Glutamatergic neuron (in vitro differentiated cells): Measurements from ENCODE around the gene KRTAP9-7. TPM values are rescaled to one million over a fixed set of nuclear protein-coding genes. Genes with fewer than 3 reads are reported as not detected.

Experiments
- DNase-seq: peaks from one replicate; pipeline ENCODE4 v3.0.0; 2022
- H3K27ac Mint-ChIP-seq: one replicate; pipeline ENCODE4 v1.8.0; 2020; ENCODE audit warnings: mild to moderate bottlenecking, mixed read lengths, inconsistent platforms; ENCODE audit not compliant: unreplicated experiment
- H3K27me3 Mint-ChIP-seq: one replicate; pipeline ENCODE4 v1.8.0; 2020; ENCODE audit warnings: mild to moderate bottlenecking, moderate library complexity, mixed read lengths, inconsistent platforms; ENCODE audit not compliant: unreplicated experiment
- H3K36me3 Mint-ChIP-seq: one replicate; pipeline ENCODE4 v1.8.0; 2020; ENCODE audit warnings: mild to moderate bottlenecking, mixed read lengths, inconsistent platforms; ENCODE audit not compliant: unreplicated experiment
- H3K4me1 Mint-ChIP-seq: one replicate; pipeline ENCODE4 v1.8.0; 2020; ENCODE audit warnings: mild to moderate bottlenecking, low read depth, mixed read lengths, inconsistent platforms; ENCODE audit not compliant: unreplicated experiment
- H3K4me3 Mint-ChIP-seq: one replicate; pipeline ENCODE4 v1.8.0; 2020; ENCODE audit warnings: mild to moderate bottlenecking, mixed read lengths, inconsistent platforms; ENCODE audit not compliant: unreplicated experiment
- H3K9me3 Mint-ChIP-seq: one replicate; pipeline ENCODE4 v1.8.0; 2020; ENCODE audit warnings: mild to moderate bottlenecking, moderate library complexity, mixed read lengths, inconsistent platforms; ENCODE audit not compliant: unreplicated experiment
- total RNA-seq: library from RNA; stranded (reverse); fragmentation: NEBNext Ultra II Directional; extraction: Animal tissue kit (Norgen Biotek cat#: 25700); gene quantifications from one replicate; pipeline ENCODE4 v1.2.1, GENCODE V29; 2021; ENCODE audit not compliant: unreplicated experiment
- TF ChIP-seq, protein P1 (sequence below): fragments of 200-600 bp; sonication (generic); IDR thresholded peaks from one replicate; pipeline ENCODE4 v1.5.0; 2021; ENCODE audit not compliant: partially characterized antibody, unreplicated experiment

The KRTAP9-7 gene
- total RNA-seq, 1 donor from 2014 or later: not detected

DNA sequence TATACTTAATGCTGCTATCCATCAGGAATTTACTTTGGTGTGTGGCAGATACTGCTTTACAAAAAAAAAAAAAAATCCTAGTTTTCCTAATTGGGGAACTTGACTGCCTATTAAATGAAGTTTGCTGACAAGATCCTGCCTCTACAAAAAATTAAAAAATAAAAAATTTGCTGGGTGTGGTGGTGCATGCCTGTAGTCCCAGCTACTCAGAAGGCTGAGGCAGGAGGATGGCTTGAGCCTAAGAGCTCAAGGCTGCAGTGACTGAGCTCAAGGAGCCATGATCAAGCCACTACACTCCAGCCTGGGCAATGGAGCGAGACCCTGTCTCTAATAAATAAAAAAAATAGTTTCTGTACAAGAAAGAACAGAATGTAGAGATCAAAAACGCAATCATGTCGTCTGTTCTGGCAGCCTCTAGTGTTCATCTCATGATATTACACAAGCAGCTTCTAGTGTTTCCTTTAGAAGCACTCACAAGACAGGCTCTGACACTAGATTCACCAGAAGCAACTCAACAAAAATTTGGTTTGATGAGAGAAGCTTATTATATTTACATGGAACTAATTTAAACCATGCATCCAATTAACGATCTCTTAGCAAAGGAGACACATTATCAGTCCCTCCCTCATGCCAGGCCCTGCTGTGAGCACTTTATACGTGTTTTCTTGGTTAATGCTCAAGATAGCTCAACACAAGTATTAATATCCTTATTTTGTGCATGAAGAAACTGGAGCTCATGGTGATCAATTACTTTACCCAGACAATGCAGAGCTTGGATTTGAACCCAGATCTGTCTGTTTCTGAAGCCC, 46.8 kb downstream of the KRTAP9-7 start:
- peaks cover 9% of the 10 kb centered on the region for H3K36me3 Mint-ChIP-seq
- no peak overlapping the region for H3K27ac Mint-ChIP-seq
- H3K4me3 Mint-ChIP-seq: no peak overlapping the region
- H3K27me3 Mint-ChIP-seq: no peaks in the 10 kb centered on the region
- TF ChIP-seq, protein P1, sequence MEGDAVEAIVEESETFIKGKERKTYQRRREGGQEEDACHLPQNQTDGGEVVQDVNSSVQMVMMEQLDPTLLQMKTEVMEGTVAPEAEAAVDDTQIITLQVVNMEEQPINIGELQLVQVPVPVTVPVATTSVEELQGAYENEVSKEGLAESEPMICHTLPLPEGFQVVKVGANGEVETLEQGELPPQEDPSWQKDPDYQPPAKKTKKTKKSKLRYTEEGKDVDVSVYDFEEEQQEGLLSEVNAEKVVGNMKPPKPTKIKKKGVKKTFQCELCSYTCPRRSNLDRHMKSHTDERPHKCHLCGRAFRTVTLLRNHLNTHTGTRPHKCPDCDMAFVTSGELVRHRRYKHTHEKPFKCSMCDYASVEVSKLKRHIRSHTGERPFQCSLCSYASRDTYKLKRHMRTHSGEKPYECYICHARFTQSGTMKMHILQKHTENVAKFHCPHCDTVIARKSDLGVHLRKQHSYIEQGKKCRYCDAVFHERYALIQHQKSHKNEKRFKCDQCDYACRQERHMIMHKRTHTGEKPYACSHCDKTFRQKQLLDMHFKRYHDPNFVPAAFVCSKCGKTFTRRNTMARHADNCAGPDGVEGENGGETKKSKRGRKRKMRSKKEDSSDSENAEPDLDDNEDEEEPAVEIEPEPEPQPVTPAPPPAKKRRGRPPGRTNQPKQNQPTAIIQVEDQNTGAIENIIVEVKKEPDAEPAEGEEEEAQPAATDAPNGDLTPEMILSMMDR: peak; percentile 91
- DNase-seq: no peak
- H3K9me3 Mint-ChIP-seq: peaks cover 3% of the 10 kb centered on the region
- peaks cover 2% of the 10 kb centered on the region for H3K4me1 Mint-ChIP-seq

DNA sequence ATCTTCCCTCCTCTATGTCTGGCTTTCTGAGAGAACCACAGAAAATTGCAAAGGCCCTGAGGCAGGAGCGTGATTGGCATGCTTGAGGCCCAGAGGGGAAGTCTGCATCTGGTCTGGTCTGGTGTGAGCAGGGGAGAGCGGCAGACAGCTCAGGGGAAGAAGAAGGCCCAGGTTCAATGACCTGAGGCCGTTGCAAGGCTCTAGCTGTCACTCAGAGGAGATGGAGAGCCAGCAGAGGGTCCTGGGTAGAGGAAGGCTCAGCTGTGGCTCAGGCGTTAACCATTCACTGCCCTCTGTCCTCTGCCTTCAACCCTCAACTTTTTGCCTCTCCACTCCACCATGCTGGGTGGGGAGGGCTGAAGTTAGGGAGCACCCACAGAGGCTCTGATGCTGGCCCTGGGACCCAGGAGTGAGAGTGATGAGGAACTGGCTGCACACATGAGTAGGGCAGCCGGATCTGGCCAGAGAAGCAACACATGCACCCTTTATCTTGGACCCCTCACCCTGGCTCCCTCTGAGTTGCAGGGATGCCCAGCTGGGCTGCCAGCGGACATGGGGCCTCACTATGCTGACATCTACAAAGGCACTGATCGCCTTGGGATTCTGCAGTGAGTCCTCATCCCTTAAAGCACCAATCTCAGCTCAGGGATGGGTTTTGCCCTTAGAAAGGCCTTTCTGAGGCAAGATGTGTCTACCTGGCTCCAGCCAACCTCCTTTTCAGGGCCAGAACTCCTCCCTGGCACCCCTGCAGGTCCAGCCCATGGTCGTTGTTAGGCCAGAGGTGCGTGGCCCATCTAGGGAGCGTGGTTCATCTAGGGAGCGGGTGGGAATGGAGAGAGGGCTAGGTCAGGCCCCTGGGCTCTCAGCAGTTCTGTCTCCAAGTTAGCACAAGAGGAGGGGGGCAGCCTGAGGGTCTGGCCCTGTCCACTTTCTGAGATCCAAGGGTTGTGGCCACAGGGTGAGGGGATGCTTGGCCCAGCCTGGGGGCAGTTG, 47.7 kb downstream of the KRTAP9-7 start:
- no peak overlapping the region for H3K27ac Mint-ChIP-seq
- no peak for DNase-seq
- TF ChIP-seq, protein P1: no peak

DNA sequence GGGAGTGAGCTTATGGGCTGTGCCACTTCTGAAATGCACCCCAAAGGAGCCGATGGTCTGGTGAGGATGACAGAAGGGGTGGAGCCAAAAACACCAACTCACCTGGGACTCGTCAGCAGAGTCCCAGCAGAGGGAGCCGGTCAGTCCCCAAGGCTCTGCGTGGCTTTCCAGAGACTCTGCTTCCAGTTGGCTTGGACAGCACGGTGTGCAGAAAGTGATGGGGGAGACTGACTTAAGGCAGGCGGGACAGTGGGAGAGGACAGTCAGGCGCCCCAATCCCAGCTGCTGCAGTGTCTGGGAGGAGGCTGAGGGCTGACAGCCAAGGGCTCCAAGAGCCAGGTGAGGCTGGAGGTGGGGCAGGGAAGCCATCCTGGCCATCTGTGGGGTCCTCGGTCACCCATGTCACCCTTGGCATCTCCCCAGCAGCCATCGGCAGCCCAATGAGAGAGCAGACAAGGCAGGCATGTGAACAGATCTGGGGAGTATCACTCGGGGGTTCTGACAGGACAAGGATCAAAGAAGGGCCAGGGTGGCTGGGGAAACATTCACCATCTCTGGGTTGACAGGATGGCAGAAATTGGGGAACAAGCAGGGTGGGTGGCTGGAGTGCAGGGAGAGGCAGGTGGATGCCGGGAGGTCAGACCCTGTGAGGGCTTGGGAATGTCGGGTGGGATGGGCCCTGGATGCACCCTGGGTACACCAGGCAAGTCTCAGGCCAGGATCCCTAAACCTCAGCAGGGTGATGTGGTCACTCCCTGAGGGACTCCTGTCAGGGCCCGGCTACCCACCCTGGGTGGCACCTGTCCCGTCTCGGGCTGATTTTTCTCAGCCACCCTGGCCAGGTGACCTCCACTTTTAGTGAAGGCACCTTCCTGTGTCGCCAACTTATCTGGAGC, 48.9 kb downstream of the KRTAP9-7 start:
- no peak overlapping the region for H3K27ac Mint-ChIP-seq
- H3K9me3 Mint-ChIP-seq: peaks cover 5% of the 10 kb centered on the region
- peaks cover 2% of the 10 kb centered on the region for H3K4me1 Mint-ChIP-seq
- H3K36me3 Mint-ChIP-seq: peaks cover 7% of the 10 kb centered on the region
- TF ChIP-seq, protein P1: no peak
- H3K27me3 Mint-ChIP-seq: no peaks in the 10 kb centered on the region
- no peak for DNase-seq
- H3K4me3 Mint-ChIP-seq: no peak overlapping the region

More for the DNA sequence above, 47.7 kb downstream of the KRTAP9-7 start:
- Mint-ChIP-seq H3K4me3 (no peak overlapping the region), H3K36me3 (peaks cover 9% of the 10 kb centered on the region), H3K4me1 (peaks cover 2% of the 10 kb centered on the region), H3K9me3 (peaks cover 3% of the 10 kb centered on the region), H3K27me3 (no peaks in the 10 kb centered on the region)

DNA sequence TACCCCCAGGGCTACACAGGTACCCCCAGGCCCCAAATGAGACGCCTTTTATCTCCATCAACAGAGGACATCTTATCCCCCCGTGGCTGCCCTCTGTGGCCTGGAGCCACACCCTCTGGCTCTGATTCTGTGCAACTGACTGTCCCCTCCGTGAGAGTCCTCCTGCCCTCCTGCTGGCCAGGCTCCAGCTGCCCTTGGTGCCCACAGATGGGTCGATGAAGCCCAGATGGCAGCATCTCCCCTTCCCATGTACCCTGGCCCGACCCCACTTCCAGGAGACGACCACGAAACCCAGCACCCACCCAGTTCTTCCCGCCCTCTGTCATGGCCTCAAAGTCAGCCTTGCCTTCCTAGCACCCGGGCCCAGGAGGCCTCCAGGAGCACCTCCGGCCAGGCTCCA, 49.6 kb downstream of the KRTAP9-7 start:
- no peaks in the 10 kb centered on the region for H3K36me3 Mint-ChIP-seq
- H3K4me1 Mint-ChIP-seq: peaks cover 2% of the 10 kb centered on the region
- TF ChIP-seq, protein P1: no peak
- peaks cover 5% of the 10 kb centered on the region for H3K9me3 Mint-ChIP-seq
- DNase-seq: no peak
- H3K27ac Mint-ChIP-seq: no peak overlapping the region
- no peaks in the 10 kb centered on the region for H3K27me3 Mint-ChIP-seq
- H3K4me3 Mint-ChIP-seq: no peak overlapping the region
